ENCODE measurements around the gene AKAP13.
A peak's percentile ranks its signal among the peaks of the same experiment; 100 is the strongest.
"Not testable (repeated sequence)": the region's sequence is repeated elsewhere in the genome, so short reads cannot be mapped to it uniquely, and the experiment has no call there.

AKAP13 gene

GRCh38 chr15:85785887-85786780 is 405.7 kb downstream of the AKAP13 start:
- no peak overlapping the region for H3K27ac Mint-ChIP-seq
- no peak for ATAC-seq (ENCODE audit: low read depth)
- H3K9me3 Mint-ChIP-seq, result no peaks in the 10 kb centered on the region
- H3K4me1 Mint-ChIP-seq, result peaks cover 4% of the 10 kb centered on the region
- peaks cover 2% of the 10 kb centered on the region for H3K27me3 Mint-ChIP-seq
- DNase-seq (ENCODE audit: low spot score in 2 of 2), result no peak
- no peaks in the 10 kb centered on the region for H3K36me3 Mint-ChIP-seq
- H3K4me3 Mint-ChIP-seq, result no peak overlapping the region

GRCh38 chr15:85786781-85787114 is 406.3 kb downstream of the AKAP13 start:
- no peak overlapping the region for H3K27ac Mint-ChIP-seq
- peaks cover 4% of the 10 kb centered on the region for H3K4me1 Mint-ChIP-seq
- H3K9me3 Mint-ChIP-seq, result no peaks in the 10 kb centered on the region
- ATAC-seq (ENCODE audit: low read depth) (no peak), DNase-seq (ENCODE audit: low spot score in 2 of 2) (no peak)
- no peak overlapping the region for H3K4me3 Mint-ChIP-seq
- H3K27me3 Mint-ChIP-seq, result peaks cover 2% of the 10 kb centered on the region
- no peaks in the 10 kb centered on the region for H3K36me3 Mint-ChIP-seq

DNA sequence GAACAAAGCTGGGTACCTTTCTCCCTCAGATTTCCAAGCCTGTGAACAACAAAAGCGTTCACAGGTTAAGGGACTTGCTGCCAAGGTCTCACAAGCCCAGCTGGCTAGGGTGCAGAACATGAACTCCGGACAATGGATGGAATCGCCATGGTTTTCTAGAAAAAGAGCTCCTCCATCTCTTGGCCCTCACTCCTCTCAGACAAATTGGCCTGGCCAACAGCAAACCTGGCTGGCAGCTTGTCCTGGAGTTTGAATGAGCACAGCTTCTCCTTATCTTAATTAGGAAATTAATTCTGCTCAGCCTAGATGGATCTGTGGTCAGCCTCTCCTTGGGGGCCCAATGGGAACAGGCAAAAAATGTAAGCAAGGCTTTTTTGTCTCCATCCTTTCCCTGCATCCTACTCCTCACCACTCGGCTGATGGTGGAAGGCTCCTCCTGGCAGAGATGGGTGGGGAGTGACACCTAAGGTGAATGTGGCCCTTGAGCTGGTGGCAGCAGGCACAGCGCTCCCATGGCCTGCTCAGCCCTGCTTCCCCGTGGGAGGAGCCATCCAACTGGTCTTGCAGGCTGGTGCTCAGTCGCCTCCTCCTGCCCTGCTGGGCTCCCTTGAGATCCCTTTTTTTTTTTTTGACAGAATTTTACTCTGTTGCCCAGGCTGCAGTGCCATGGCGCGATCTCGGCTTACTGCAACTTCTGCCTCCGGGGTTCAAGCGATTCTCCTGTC is 408.5 kb downstream of the AKAP13 start:
- no peak overlapping the region for H3K27ac Mint-ChIP-seq
- no peak for ATAC-seq (ENCODE audit: low read depth)
- DNase-seq (ENCODE audit: low spot score in 2 of 2), result no peak
- no peaks in the 10 kb centered on the region for H3K9me3 Mint-ChIP-seq
- peaks cover 15% of the 10 kb centered on the region for H3K4me1 Mint-ChIP-seq
- H3K27me3 Mint-ChIP-seq, result peaks cover 2% of the 10 kb centered on the region
- no peaks in the 10 kb centered on the region for H3K36me3 Mint-ChIP-seq
- H3K4me3 Mint-ChIP-seq, result no peak overlapping the region

- peaks cover 2% of the 10 kb centered on the region for H3K27me3 Mint-ChIP-seq
- H3K4me3 Mint-ChIP-seq, result no peak overlapping the region
- H3K9me3 Mint-ChIP-seq, result no peaks in the 10 kb centered on the region
- no peak overlapping the region for H3K27ac Mint-ChIP-seq
- ATAC-seq (ENCODE audit: low read depth), result no peak
- peaks cover 16% of the 10 kb centered on the region for H3K4me1 Mint-ChIP-seq
- no peak for DNase-seq (ENCODE audit: low spot score in 2 of 2)
- H3K36me3 Mint-ChIP-seq, result no peaks in the 10 kb centered on the region
Observed at GRCh38 chr15:85789496-85789875, 409.1 kb downstream of the AKAP13 start.

GRCh38 chr15:85792102-85792731 is 411.8 kb downstream of the AKAP13 start:
- peaks cover 20% of the 10 kb centered on the region for H3K4me1 Mint-ChIP-seq
- no peak overlapping the region for H3K27ac Mint-ChIP-seq
- ATAC-seq (ENCODE audit: low read depth), result no peak
- no peak for DNase-seq (ENCODE audit: low spot score in 2 of 2)
- no peak overlapping the region for H3K4me3 Mint-ChIP-seq
- H3K27me3 Mint-ChIP-seq, result peaks cover 2% of the 10 kb centered on the region
- no peaks in the 10 kb centered on the region for H3K9me3 Mint-ChIP-seq
- H3K36me3 Mint-ChIP-seq, result no peaks in the 10 kb centered on the region

DNA sequence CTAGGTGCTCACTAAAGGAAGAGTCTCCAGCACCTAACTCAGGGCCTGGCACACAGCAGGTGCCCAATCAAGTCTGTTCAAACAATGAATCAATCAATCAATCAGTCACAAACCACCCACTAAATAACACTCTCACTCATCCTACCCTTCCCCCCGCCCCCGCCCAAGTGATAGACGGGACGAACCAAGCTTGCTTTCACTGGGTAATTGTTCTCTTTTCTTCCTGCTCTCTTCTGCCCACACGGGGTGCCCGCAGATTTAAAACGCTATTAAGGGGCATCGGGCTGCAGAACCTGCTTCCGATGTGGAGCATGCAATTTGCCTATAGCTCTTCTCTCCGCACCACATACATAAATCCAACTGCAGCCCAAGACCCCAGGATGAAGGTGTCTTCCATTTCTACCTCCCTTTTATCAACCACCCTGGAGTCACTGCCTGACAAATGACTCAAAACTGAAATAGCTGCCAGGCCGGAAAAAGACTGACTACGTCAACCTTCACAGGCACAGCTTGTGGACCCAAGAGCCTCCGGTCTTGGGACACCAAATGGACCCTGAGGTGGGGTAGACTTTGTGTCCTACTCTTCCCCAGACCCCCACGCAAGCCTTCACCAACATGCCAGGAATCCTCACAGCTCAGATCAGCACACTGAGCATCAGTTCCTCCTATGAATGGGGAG is 412.6 kb downstream of the AKAP13 start:
- Mint-ChIP-seq H3K27ac (peak overlapping the region; percentile 60), H3K27me3 (no peaks in the 10 kb centered on the region)
- DNase-seq (ENCODE audit: low spot score in 2 of 2), result no peak

GRCh38 chr15:85793641-85794597 is 413.5 kb downstream of the AKAP13 start:
- H3K4me3 Mint-ChIP-seq, result peak overlapping the region; percentile 89
- no peaks in the 10 kb centered on the region for H3K36me3 Mint-ChIP-seq
- H3K4me1 Mint-ChIP-seq, result peaks cover 20% of the 10 kb centered on the region
- ATAC-seq (ENCODE audit: low read depth), result peak; percentile 25
- peak overlapping the region; percentile 60 for H3K27ac Mint-ChIP-seq
- peak; percentile 21 to 35 for DNase-seq (ENCODE audit: low spot score in 2 of 2)
- H3K9me3 Mint-ChIP-seq, result no peaks in the 10 kb centered on the region
- H3K27me3 Mint-ChIP-seq, result no peaks in the 10 kb centered on the region

More for the DNA sequence above, 412.6 kb downstream of the AKAP13 start:
- no peak for ATAC-seq (ENCODE audit: low read depth)
- Mint-ChIP-seq H3K9me3 (no peaks in the 10 kb centered on the region), H3K4me1 (peaks cover 20% of the 10 kb centered on the region), H3K4me3 (peak overlapping the region; percentile 89), H3K36me3 (no peaks in the 10 kb centered on the region)

DNA sequence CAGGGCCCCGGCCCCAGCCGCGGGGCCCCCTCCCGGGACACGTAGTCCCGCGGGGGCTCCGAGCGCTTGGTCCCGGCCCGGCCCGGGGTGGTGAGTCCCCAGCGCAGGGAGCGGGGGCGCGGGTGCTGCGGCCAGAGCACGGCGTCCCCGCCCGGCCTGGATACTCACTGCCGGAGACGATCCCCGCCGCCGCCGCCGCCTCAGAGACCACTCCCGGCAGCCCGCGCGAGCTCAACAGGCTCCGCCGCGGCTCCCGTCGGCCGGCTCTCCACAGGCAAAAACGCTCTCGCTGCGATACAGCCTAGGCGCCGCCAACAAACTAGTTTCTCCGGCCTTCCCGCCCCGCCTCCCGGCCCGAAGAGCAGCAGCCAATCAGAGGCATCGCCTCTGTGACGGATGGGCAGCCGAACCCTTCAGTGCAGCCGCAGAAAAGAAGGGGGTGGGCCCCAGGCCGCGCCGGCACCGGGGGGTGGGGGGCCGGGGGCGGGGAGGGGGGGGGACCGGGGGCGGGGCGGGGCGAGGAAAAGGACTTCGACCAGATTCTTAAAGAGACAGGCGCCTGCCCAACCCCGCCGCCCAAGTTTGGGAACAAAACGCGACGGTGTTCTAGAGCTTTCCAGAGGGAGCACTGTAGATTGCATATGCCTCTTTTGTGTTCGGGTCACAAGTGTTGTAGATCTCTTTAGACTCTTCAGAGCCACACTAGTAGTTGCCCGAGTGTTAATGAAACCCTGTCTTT is 414.4 kb downstream of the AKAP13 start, which contains the start of gene KLHL25:
Gene KLHL25, minus strand, starts transcription at position 328 of the 739 bp plus-strand sequence. CDS start 25,115 bp downstream, outside the sequence.
- Mint-ChIP-seq H3K9me3 (no peaks in the 10 kb centered on the region), H3K27me3 (peaks cover 4% of the 10 kb centered on the region), H3K27ac (peak within 1 kb of the TSS; percentile 60), H3K4me3 (peak within 1 kb of the TSS; percentile 90), H3K4me1 (peaks cover 20% of the 10 kb centered on the region), H3K36me3 (no peaks in the 10 kb centered on the region)
- peak; percentile 75 to 84 for DNase-seq (ENCODE audit: low spot score in 2 of 2)
- peak; percentile 96 for ATAC-seq (ENCODE audit: low read depth)

DNA sequence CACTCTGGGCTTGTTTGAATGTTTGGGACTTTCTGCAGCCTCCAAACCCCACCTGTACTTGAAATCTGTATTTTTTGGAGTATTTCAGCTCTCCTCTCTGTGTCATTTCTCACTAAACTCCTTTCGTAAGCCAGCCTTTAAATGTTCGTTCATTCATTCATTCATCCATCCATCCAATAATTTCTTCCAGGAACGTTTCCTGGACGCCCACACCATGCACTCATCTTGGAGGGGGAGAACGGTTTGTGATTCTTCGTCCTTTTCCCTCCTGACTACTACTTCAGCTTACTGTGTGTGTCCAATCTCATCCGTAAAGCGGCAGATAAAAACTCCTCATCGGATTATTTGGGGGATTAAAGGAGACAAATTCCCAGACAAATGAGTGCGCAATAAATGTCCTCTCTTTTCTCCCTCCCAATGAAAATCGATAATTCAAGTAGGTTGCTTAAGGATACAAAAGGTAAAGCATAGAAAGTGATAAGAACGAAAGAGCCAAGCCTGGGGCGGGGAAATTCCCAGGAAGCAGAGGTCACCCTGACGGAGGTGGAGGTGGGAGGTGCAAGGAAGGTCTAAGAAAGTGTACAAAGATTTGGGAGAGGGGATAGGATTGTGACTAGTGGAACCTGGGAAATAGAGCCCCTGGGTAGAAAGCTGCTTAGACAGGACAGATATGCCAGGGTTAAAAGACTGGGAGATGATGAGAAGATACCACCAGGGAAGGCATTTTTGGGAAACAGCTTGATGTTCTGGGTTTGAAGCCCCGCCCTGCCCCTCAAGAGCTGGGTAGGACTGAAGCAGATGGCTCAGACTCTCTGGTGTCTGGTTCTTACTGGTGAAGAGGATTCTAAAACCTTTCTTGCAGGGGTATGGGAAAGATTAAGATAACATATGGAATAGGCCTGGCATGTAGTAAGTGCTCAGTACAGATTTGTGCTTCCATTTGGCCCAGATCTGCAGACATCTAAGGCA is 415.2 kb downstream of the AKAP13 start:
- DNase-seq (ENCODE audit: low spot score in 2 of 2), result no peak
- H3K36me3 Mint-ChIP-seq, result no peaks in the 10 kb centered on the region
- peaks cover 23% of the 10 kb centered on the region for H3K4me1 Mint-ChIP-seq
- no peak for ATAC-seq (ENCODE audit: low read depth)
- peak overlapping the region; percentile 19 for H3K27ac Mint-ChIP-seq
- H3K9me3 Mint-ChIP-seq, result no peaks in the 10 kb centered on the region
- H3K27me3 Mint-ChIP-seq, result peaks cover 4% of the 10 kb centered on the region
- H3K4me3 Mint-ChIP-seq, result peak overlapping the region; percentile 90

GRCh38 chr15:85796371-85796770 is 416.0 kb downstream of the AKAP13 start:
- not testable (repeated sequence) for H3K4me3 Mint-ChIP-seq; H3K27me3 Mint-ChIP-seq; H3K36me3 Mint-ChIP-seq; ATAC-seq (ENCODE audit: low read depth); DNase-seq (ENCODE audit: low spot score in 2 of 2); H3K27ac Mint-ChIP-seq; H3K9me3 Mint-ChIP-seq
- H3K4me1 Mint-ChIP-seq, result peaks cover 25% of the 10 kb centered on the region

All from memory B cell (primary cell).